ENCODE data around the gene PAGE5. TPM values are rescaled to one million over a fixed set of nuclear protein-coding genes. Genes with fewer than 3 reads are reported as not detected.

PAGE5 gene
- polyA plus RNA-seq, 1 experiment, result not detected

DNA sequence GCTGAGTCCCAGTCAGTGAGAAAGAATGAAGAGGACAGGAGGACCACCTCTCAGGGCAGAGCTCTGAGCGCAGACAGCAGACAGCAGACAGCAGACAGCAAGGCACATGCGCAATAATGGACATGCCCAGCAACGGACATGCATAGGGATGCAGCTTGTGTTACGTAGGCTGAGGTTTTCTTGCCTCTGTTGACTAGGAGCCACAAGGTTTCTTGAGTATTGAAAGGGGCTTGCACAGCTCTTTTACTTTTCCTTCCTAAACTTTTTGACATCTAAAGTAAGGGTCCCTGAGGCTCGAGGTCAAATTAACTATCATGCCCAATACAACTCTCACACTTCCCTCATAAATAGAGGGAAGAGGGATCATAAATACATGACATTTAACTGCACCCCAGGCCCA, 44.7 kb downstream of the PAGE5 start, which contains the start of gene PAGE3:
TSS of gene PAGE3 (minus strand) at position 101 of the 400 bp plus-strand sequence. CDS start 1,013 bp downstream, outside the sequence.
- DNase-seq (ENCODE audit: low read depth, low spot score), result no peak
- POLR2A ChIA-PET, result no interaction called here
- CTCF ChIA-PET, result no interaction called here
- TF ChIP-seq, protein P1, sequence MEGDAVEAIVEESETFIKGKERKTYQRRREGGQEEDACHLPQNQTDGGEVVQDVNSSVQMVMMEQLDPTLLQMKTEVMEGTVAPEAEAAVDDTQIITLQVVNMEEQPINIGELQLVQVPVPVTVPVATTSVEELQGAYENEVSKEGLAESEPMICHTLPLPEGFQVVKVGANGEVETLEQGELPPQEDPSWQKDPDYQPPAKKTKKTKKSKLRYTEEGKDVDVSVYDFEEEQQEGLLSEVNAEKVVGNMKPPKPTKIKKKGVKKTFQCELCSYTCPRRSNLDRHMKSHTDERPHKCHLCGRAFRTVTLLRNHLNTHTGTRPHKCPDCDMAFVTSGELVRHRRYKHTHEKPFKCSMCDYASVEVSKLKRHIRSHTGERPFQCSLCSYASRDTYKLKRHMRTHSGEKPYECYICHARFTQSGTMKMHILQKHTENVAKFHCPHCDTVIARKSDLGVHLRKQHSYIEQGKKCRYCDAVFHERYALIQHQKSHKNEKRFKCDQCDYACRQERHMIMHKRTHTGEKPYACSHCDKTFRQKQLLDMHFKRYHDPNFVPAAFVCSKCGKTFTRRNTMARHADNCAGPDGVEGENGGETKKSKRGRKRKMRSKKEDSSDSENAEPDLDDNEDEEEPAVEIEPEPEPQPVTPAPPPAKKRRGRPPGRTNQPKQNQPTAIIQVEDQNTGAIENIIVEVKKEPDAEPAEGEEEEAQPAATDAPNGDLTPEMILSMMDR (IDR thresholded peaks at IDR 0.05; ENCODE audit: low read depth, low read length), result no peak
- Histone ChIP-seq H3K27me3 (ENCODE audit: control insufficient read depth, insufficient read depth, low read length) (no peaks in the 10 kb centered on the region), H3K9me3 (ENCODE audit: control insufficient read depth, insufficient read depth, low read length) (peaks cover 6% of the 10 kb centered on the region; the same call in 1 of the 2 replicates), H3K4me3 (ENCODE audit: low read depth, low read length) (no peak within 1 kb of the TSS), H3K27ac (ENCODE audit: low read depth, low read length) (no peak within 1 kb of the TSS)

Other genes starting within 250 kb of the PAGE5 start
- 0.06 TPM in 1 of 2 replicates, not detected in the other for gene PFKFB1, start 226.2 kb upstream of the PAGE5 start, polyA plus RNA-seq (2011; rRNA removed)
- 15.0 and 15.8 TPM in 2 replicates for gene APEX2, start 220.0 kb upstream of the PAGE5 start, polyA plus RNA-seq (2011; rRNA removed)
- not detected in 2 replicates for gene ALAS2, start 189.4 kb upstream of the PAGE5 start, polyA plus RNA-seq (2011; rRNA removed)
- not detected in 2 replicates for gene PAGE2B, start 145.3 kb upstream of the PAGE5 start, polyA plus RNA-seq (2011; rRNA removed)
- gene PAGE2, start 131.3 kb upstream of the PAGE5 start, polyA plus RNA-seq (2011; rRNA removed), result not detected in 2 replicates
- gene PAGE3, start 44.6 kb downstream of the PAGE5 start, polyA plus RNA-seq (2011; rRNA removed), result not detected in 2 replicates
- gene MAGEH1, start 231.8 kb downstream of the PAGE5 start, polyA plus RNA-seq (2011; rRNA removed), result 31.5 and 41.9 TPM in 2 replicates